ENCODE measurements around the gene SDHA.
"Not testable (repeated sequence)": the region's sequence is repeated elsewhere in the genome, so short reads cannot be mapped to it uniquely, and the experiment has no call there.

The SDHA gene

GRCh38 chr5:300691-301435 lies 82.7 kb downstream of the SDHA start:
- DNase-seq (ENCODE audit: low spot score): not testable (repeated sequence)

- DNase-seq (ENCODE audit: low spot score): not testable (repeated sequence)
Observed at GRCh38 chr5:302416-302815, 84.3 kb downstream of the SDHA start.

- DNase-seq (ENCODE audit: low spot score): no peak
Observed at GRCh38 chr5:302966-303365, 84.8 kb downstream of the SDHA start.

GRCh38 chr5:303741-304140 lies 85.6 kb downstream of the SDHA start:
- DNase-seq (ENCODE audit: low spot score): not testable (repeated sequence)

- DNase-seq (ENCODE audit: low spot score): no peak
Observed at GRCh38 chr5:305050-305449, 86.9 kb downstream of the SDHA start.

GRCh38 chr5:305459-305858 lies 87.3 kb downstream of the SDHA start:
- DNase-seq (ENCODE audit: low spot score): no peak

GRCh38 chr5:306011-306805 lies 88.1 kb downstream of the SDHA start:
- DNase-seq (ENCODE audit: low spot score): no peak

Measured in AG20443 (cell line).